SK-N-SH (cell line): ENCODE data around the gene TC2N. TPM values are rescaled to one million over a fixed set of nuclear protein-coding genes. Genes with fewer than 3 reads are reported as not detected.

Experiments used
- CTCF ChIA-PET: fragments of 300-600, 350-600 bp; formaldehyde crosslinking; extraction: SDS; loops from one replicate; lab custom pipeline; 2021; lab: Yijun Ruan, JAX
- POLR2A ChIA-PET: fragments of 350-600 bp; sonication (Branson Sonifier 250); formaldehyde crosslinking; extraction: SDS; loops from one replicate; lab custom pipeline; 2020; ENCODE audit warnings: antibody characterized with exemption, inconsistent platforms; lab: Yijun Ruan, JAX
- DNase-seq: peaks from one replicate; pipeline ENCODE4 v3.0.0; 2012
- H2AFZ ChIP-seq: fragments of 200-600 bp; sonication (generic); 2 replicates; pipeline ENCODE4 v1.8.1; 2016; ENCODE audit warnings: antibody characterized with exemption, mild to moderate bottlenecking, low read depth
- H3F3A ChIP-seq: fragments of 200-600 bp; sonication (generic); replicated peaks from 2 replicates; pipeline ENCODE3; 2016; ENCODE audit warnings: antibody characterized with exemption, mild to moderate bottlenecking; ENCODE audit not compliant: insufficient read depth
- H3K27ac ChIP-seq, 2 experiments: fragments of 200-500 bp in 1 of 2; fragments of 200-600 bp in 1 of 2; sonication (Bioruptor generic) in 1 of 2; sonication (generic), shearing (Covaris generic) in 1 of 2; 2 replicates each; pipeline versions ENCODE4 v1.5.1 to v1.6.1; 2014 to 2016; ENCODE audit warnings: low read depth in 2 of 2, inconsistent platforms in 1 of 2, low read length in 1 of 2, mild to moderate bottlenecking in 1 of 2, mixed read lengths in 1 of 2
- H3K27me3 ChIP-seq: fragments of 200-600 bp; sonication (generic), shearing (Covaris generic); 2 replicates; pipeline ENCODE4 v1.6.1; 2016; ENCODE audit warnings: mixed run types; ENCODE audit not compliant: insufficient read depth
- H3K36me3 ChIP-seq, 2 experiments: fragments of 200-500 bp in 1 of 2; fragments of 200-600 bp in 1 of 2; sonication (Bioruptor generic) in 1 of 2; sonication (generic) in 1 of 2; replicated peaks in 1 of 2; 2 replicates each; pipeline versions ENCODE3 to v1.5.1; 2014 to 2016; ENCODE audit warnings: low read length in 1 of 2, mild to moderate bottlenecking in 1 of 2; ENCODE audit not compliant: insufficient read depth in 2 of 2, control insufficient read depth in 1 of 2
- H3K4me1 ChIP-seq, 2 experiments: fragments of 200-500 bp in 1 of 2; fragments of 200-600 bp in 1 of 2; sonication (Bioruptor generic) in 1 of 2; sonication (generic), shearing (Covaris generic) in 1 of 2; 2 replicates each; pipeline versions ENCODE4 v1.5.1 to v1.6.1; 2014 to 2016; ENCODE audit warnings: low read depth in 1 of 2, low read length in 1 of 2, mixed run types in 1 of 2; ENCODE audit not compliant: insufficient read depth in 2 of 2, control insufficient read depth in 1 of 2
- H3K4me2 ChIP-seq: fragments of 200-600 bp; sonication (generic), shearing (Covaris generic); 2 replicates; pipeline ENCODE4 v1.6.1; 2017; ENCODE audit warnings: mixed run types
- H3K4me3 ChIP-seq, 2 experiments: fragments of 200-500 bp in 1 of 2; fragments of 200-600 bp in 1 of 2; sonication (Bioruptor generic) in 1 of 2; sonication (generic), shearing (Covaris generic) in 1 of 2; 2 replicates each; pipeline versions ENCODE4 v1.5.1 to v1.8.1; 2014 to 2016; ENCODE audit warnings: low read depth in 2 of 2, inconsistent platforms in 1 of 2, low read length in 1 of 2, mild to moderate bottlenecking in 1 of 2, mixed read lengths in 1 of 2, moderate library complexity in 1 of 2
- H3K79me2 ChIP-seq: fragments of 200-600 bp; sonication (generic); 2 replicates; pipeline ENCODE4 v1.8.1; 2017; ENCODE audit warnings: mild to moderate bottlenecking; ENCODE audit not compliant: insufficient read depth
- H3K9ac ChIP-seq: fragments of 200-600 bp; sonication (generic); 2 replicates; pipeline ENCODE4 v1.6.1; 2017; ENCODE audit warnings: mixed run types
- H3K9me2 ChIP-seq: fragments of 200-600 bp; sonication (generic); 2 replicates; pipeline ENCODE4 v1.6.1; 2017; ENCODE audit warnings: mixed run types
- H3K9me3 ChIP-seq: fragments of 200-600 bp; sonication (generic); 2 replicates; pipeline ENCODE4 v1.6.1; 2017; ENCODE audit warnings: mixed run types, mild to moderate bottlenecking, moderate library complexity
- H4K20me1 ChIP-seq: fragments of 200-600 bp; sonication (generic); 2 replicates; pipeline ENCODE4 v1.6.1; 2017; ENCODE audit warnings: mild to moderate bottlenecking, mixed run types; ENCODE audit not compliant: insufficient read depth
- CHD2 ChIP-seq: fragments of 150-350 bp; IDR thresholded peaks from 2 replicates; pipeline ENCODE4 v1.6.1; 2018; ENCODE audit warnings: low read length; ENCODE audit not compliant: partially characterized antibody
- CTCF ChIP-seq: fragments of 200-600 bp; sonication (generic); IDR thresholded peaks from 2 replicates; pipeline ENCODE4 v1.6.1; 2017; ENCODE audit warnings: antibody characterized with exemption, mild to moderate bottlenecking, moderate library complexity
- ELF1 ChIP-seq: IDR thresholded peaks from 2 replicates; pipeline ENCODE4 v1.4.0; 2012
- EP300 ChIP-seq, 2 experiments: IDR thresholded peaks; 2 replicates each; pipeline versions ENCODE4 v1.4.0 to v1.6.1; 2012; ENCODE audit warnings: borderline replicate concordance in 1 of 2, low read depth in 1 of 2, low read length in 1 of 2
- FOSL2 ChIP-seq: IDR thresholded peaks from 2 replicates; pipeline ENCODE4 v1.4.0; 2012; ENCODE audit warnings: low read depth, mild to moderate bottlenecking, moderate library complexity, borderline replicate concordance
- FOXJ3 ChIP-seq: sonication (generic); formaldehyde crosslinking; IDR thresholded peaks from 2 replicates; pipeline ENCODE4 v1.5.1; 2020; ENCODE audit warnings: mild to moderate bottlenecking, missing genetic modification reagents
- GABPA ChIP-seq: IDR thresholded peaks from 2 replicates; pipeline ENCODE4 v1.4.0; 2012; ENCODE audit warnings: low read depth, mild to moderate bottlenecking
- IRF3 ChIP-seq: fragments of 150-350 bp; IDR thresholded peaks from 2 replicates; pipeline ENCODE4 v1.6.1; 2016; ENCODE audit warnings: mild to moderate bottlenecking, low read depth, low read length
- JUND ChIP-seq: IDR thresholded peaks from 2 replicates; pipeline ENCODE4 v1.4.0; 2012
- MEF2A ChIP-seq: IDR thresholded peaks from 2 replicates; pipeline ENCODE4 v1.4.0; 2012; ENCODE audit warnings: low read depth, borderline replicate concordance
- MXI1 ChIP-seq: IDR thresholded peaks from 2 replicates; pipeline ENCODE4 v1.6.1; 2012; ENCODE audit warnings: mild to moderate bottlenecking, low read depth, low read length, improper control_type of control experiment
- POLR2AphosphoS5 ChIP-seq: IDR thresholded peaks from 2 replicates; pipeline ENCODE4 v1.6.1; 2012; ENCODE audit warnings: low read depth, low read length
- SIN3A ChIP-seq: IDR thresholded peaks from 2 replicates; pipeline ENCODE4 v1.6.1; 2012; ENCODE audit warnings: low read depth, mild to moderate bottlenecking, low read length, moderate library complexity, borderline replicate concordance
- TAF1 ChIP-seq: IDR thresholded peaks from 2 replicates; pipeline ENCODE4 v1.6.1; 2012; ENCODE audit warnings: low read depth, mild to moderate bottlenecking, low read length, moderate library complexity, borderline replicate concordance
- USF1 ChIP-seq: IDR thresholded peaks from 2 replicates; pipeline ENCODE4 v1.4.0; 2012; ENCODE audit warnings: low read depth, borderline replicate concordance
- USF2 ChIP-seq: fragments of 150-350 bp; IDR thresholded peaks from 2 replicates; pipeline ENCODE4 v1.6.1; 2017; ENCODE audit warnings: antibody characterized with exemption, low read length, low read depth, borderline replicate concordance
- YY1 ChIP-seq: IDR thresholded peaks from 2 replicates; pipeline ENCODE4 v1.4.0; 2012; ENCODE audit warnings: low read depth, mild to moderate bottlenecking
- WGBS: methylation state at CpG from one replicate; pipeline ENCODE4 v1.1.6; 2017; ENCODE audit warnings: low lambda C conversion rate; 5-methylcytosine and 5-hydroxymethylcytosine counted together
- polyA plus RNA-seq, 3 experiments: library from polyadenylated mRNA; depleted of rRNA; stranded (reverse); fragments of >200 nt; gene quantifications; 2 replicates each; pipeline ENCODE4 v1.2.3, GENCODE V29; 2012

TC2N gene
- polyA plus RNA-seq, 1 of the 3 experiments (the other 2 are of a cell fraction) = not detected

GRCh38 chr14:91844029-91844428, 23.3 kb downstream of the TC2N start:
- Histone ChIP-seq H2AFZ (no peak overlapping the region), H3K4me2 (no peak overlapping the region), H3F3A (no peaks in the 10 kb centered on the region), H3K27ac (no peak overlapping the region), H4K20me1 (no peaks in the 10 kb centered on the region), H3K9ac (no peak overlapping the region), H3K9me2 (no peaks in the 10 kb centered on the region), H3K4me3 (no peak overlapping the region), H3K36me3 (no peaks in the 10 kb centered on the region), H3K27me3 (peaks cover 22% of the 10 kb centered on the region; the same call in 1 of the 2 replicates), H3K79me2 (no peaks in the 10 kb centered on the region), H3K9me3 (no peaks in the 10 kb centered on the region), H3K4me1 (no peaks in the 10 kb centered on the region)
- WGBS = 13% methylated on average over 4 of the region's 4 CpGs
- POLR2A ChIA-PET = no interaction called here
- CTCF ChIA-PET = no interaction called here
- TF ChIP-seq MEF2A = no peak
- TF ChIP-seq ELF1 = no peak
- TF ChIP-seq MXI1 = no peak
- no peak for TF ChIP-seq IRF3
- no peak for TF ChIP-seq TAF1
- no peak for TF ChIP-seq CHD2
- TF ChIP-seq EP300 (IDR thresholded peaks at IDR 0.05; ENCODE audit: borderline replicate concordance in 1 of 2, low read depth in 1 of 2, low read length in 1 of 2) = no peak
- no peak for TF ChIP-seq JUND
- TF ChIP-seq POLR2AphosphoS5 = no peak
- no peak for TF ChIP-seq SIN3A
- no peak for TF ChIP-seq USF1
- TF ChIP-seq CTCF = no peak
- TF ChIP-seq YY1 = no peak
- no peak for TF ChIP-seq GABPA
- TF ChIP-seq USF2 = no peak
- TF ChIP-seq FOXJ3 (CRISPR knock-in tag) = no peak
- TF ChIP-seq FOSL2 = no peak
- DNase-seq = no peak
